Measurements from ENCODE around the gene COPA.

COPA gene

GRCh38 chr1:160247053-160247452 lies 96.0 kb downstream of the COPA start:
- H3K36me3 Mint-ChIP-seq = peaks cover 44% of the 10 kb centered on the region
- DNase-seq (ENCODE audit: low spot score in 2 of 2) = no peak
- H3K4me3 Mint-ChIP-seq = no peak overlapping the region
- no peak overlapping the region for H3K27ac Mint-ChIP-seq
- H3K4me1 Mint-ChIP-seq = peaks cover 8% of the 10 kb centered on the region
- no peaks in the 10 kb centered on the region for H3K9me3 Mint-ChIP-seq
- no peak for ATAC-seq

GRCh38 chr1:160245434-160245833 lies 97.6 kb downstream of the COPA start:
- ATAC-seq (no peak), DNase-seq (ENCODE audit: low spot score in 2 of 2) (no peak)
- H3K9me3 Mint-ChIP-seq = no peaks in the 10 kb centered on the region
- H3K4me3 Mint-ChIP-seq = no peak overlapping the region
- H3K27ac Mint-ChIP-seq = peak overlapping the region; percentile 1
- H3K36me3 Mint-ChIP-seq = peaks cover 30% of the 10 kb centered on the region
- peaks cover 4% of the 10 kb centered on the region for H3K4me1 Mint-ChIP-seq

- Mint-ChIP-seq H3K4me1 (peaks cover 10% of the 10 kb centered on the region), H3K4me3 (no peak overlapping the region), H3K27ac (no peak overlapping the region), H3K9me3 (no peaks in the 10 kb centered on the region), H3K36me3 (peaks cover 22% of the 10 kb centered on the region)
- ATAC-seq = no peak
- DNase-seq (ENCODE audit: low spot score in 2 of 2) = no peak
Measured at GRCh38 chr1:160244209-160244608, 98.8 kb downstream of the COPA start.

GRCh38 chr1:160243767-160244166 lies 99.3 kb downstream of the COPA start:
- no peak for DNase-seq (ENCODE audit: low spot score in 2 of 2)
- Mint-ChIP-seq H3K27ac (peak overlapping the region; percentile 33), H3K9me3 (no peaks in the 10 kb centered on the region), H3K36me3 (peaks cover 22% of the 10 kb centered on the region), H3K4me1 (peaks cover 10% of the 10 kb centered on the region), H3K4me3 (no peak overlapping the region)
- ATAC-seq = no peak

GRCh38 chr1:160239582-160240299 lies 103.3 kb downstream of the COPA start:
- ATAC-seq = no peak
- Mint-ChIP-seq H3K36me3 (no peaks in the 10 kb centered on the region), H3K9me3 (no peaks in the 10 kb centered on the region), H3K27ac (no peak overlapping the region), H3K4me1 (peaks cover 15% of the 10 kb centered on the region), H3K4me3 (no peak overlapping the region)
- no peak for DNase-seq (ENCODE audit: low spot score in 2 of 2)

Data from stimulated activated effector memory CD8-positive, alpha-beta T cell treated with anti-CD3 and anti-CD28 coated beads, Interleukin-12 subunit alpha, Interleukin-12 subunit beta, amount 100 ng/mL, for 72 hours (primary cell).